GM12891 (cell line): ENCODE results near the gene ANK2.
"Not testable (repeated sequence)": the region's sequence is repeated elsewhere in the genome, so short reads cannot be mapped to it uniquely, and the experiment has no call there.

ENCODE experiments used
- DNase-seq: peaks from one replicate; pipeline ENCODE4 v3.0.0; 2011; ENCODE audit warnings: low spot score; ENCODE audit not compliant: insufficient read length
- FAIRE-seq: peaks from 2 replicates; lab custom pipeline; 2011; peaks lifted over from hg19 to GRCh38; lab: Jason Lieb, UNC
- PAX5 ChIP-seq: IDR thresholded peaks from 2 replicates; pipeline ENCODE4 v1.6.1; 2011; ENCODE audit warnings: low read length, moderate library complexity, mild to moderate bottlenecking; ENCODE audit not compliant: insufficient read depth, severe bottlenecking
- POLR2A ChIP-seq: IDR thresholded peaks from 2 replicates; pipeline ENCODE4 v1.6.1; 2011; ENCODE audit warnings: low read depth, low read length, control low read depth
- POLR2AphosphoS5 ChIP-seq: IDR thresholded peaks from 2 replicates; pipeline ENCODE4 v1.6.1; 2011; ENCODE audit warnings: low read depth, low read length, control low read depth
- POU2F2 ChIP-seq: IDR thresholded peaks from 2 replicates; pipeline ENCODE4 v1.6.1; 2011; ENCODE audit warnings: low read depth, mild to moderate bottlenecking, control low read depth, low read length, moderate library complexity
- SPI1 ChIP-seq: IDR thresholded peaks from 2 replicates; pipeline ENCODE4 v1.6.1; 2011; ENCODE audit warnings: low read depth, low read length, control low read depth
- TAF1 ChIP-seq: IDR thresholded peaks from 2 replicates; pipeline ENCODE4 v1.6.1; 2011; ENCODE audit warnings: low read depth, low read length, control low read depth

Gene ANK2

DNA sequence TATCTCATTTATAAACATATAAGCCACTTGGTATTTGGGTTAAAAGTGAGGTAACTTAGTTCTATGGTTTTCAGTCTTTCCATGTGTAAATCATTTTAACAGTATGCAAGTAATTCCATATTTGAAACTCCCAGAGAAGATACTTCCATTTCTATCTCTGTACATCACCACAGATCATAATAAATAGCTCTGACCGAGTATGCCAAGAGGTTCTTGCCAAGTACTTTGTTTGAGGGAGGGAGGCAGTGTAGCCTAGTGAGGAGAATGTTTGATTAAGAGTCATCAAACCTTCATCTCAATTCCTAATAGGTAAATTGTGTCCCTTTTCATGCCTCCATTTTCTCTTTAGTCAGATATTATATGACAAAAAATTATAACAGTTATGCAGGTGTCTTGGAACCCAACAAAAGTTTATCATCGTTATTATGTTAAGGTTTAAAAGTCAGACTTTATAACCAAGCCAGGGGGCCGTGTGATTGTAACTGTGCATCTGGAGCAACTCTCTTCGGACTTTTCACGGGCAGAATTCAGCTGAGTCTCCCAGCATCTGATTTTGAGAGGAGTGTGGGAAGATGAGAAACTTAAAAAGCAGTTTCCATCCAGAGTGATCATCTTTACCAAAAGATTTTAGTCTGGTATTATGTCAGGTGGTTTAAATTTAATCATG, 123.8 kb downstream of the ANK2 start:
- DNase-seq = no peak
- TF ChIP-seq POU2F2 = no peak
- TF ChIP-seq SPI1 = no peak
- no peak for TF ChIP-seq POLR2A
- TF ChIP-seq POLR2AphosphoS5 = no peak
- no peak for TF ChIP-seq TAF1
- no peak for TF ChIP-seq PAX5
- FAIRE-seq = no peak

DNA sequence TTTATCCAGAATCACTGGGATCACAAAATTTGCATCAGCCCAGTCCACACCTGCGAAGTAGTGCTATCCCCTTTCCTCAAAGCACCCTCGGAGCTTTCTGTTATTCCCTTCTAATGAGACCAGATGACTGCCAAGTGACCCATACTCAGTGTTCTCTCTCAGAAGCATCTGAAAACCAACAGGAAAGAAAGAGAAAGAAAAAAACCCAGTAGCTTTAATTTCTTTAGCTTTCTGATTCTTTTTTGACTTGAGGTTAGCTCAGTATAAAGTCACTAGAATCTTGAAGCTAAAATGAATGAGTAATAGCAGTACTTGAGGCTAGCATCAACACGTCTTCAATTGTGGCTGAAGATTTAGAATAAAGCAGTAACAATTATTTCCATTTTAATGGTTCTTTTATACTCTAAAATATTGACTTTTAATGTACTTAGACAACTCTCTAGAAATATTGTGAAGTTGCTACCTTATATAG, 124.4 kb downstream of the ANK2 start:
- TF ChIP-seq TAF1 (no peak), PAX5 (no peak), POLR2A (no peak), POLR2AphosphoS5 (no peak), POU2F2 (no peak), SPI1 (no peak)
- no peak for FAIRE-seq
- DNase-seq = no peak

GRCh38 chr4:113179091-113179490, 129.6 kb downstream of the ANK2 start:
- FAIRE-seq (no peak), DNase-seq (no peak)
- TF ChIP-seq POLR2A = no peak

DNA sequence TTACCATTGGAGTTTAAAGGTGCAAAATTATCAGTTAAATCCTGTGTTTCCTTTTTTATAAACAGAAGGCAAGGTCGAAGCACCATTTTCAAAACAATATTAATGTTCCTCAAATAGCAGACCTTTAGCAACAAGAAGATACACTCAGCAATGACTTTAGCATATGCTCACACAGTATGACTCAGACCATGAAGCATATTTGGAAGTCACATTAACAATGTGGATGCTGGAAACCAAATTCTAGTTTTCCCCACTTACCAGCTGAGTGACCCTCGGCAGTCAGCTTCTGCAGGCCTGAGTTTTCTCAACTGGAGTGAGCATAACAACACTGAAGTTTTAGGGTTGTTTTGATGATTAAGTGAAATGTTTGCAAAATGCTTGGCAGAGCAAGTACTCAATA, 130.5 kb downstream of the ANK2 start:
- no peak for DNase-seq
- FAIRE-seq = no peak
- TF ChIP-seq POLR2AphosphoS5 (no peak), POLR2A (no peak), POU2F2 (no peak), SPI1 (no peak), TAF1 (no peak), PAX5 (no peak)

DNA sequence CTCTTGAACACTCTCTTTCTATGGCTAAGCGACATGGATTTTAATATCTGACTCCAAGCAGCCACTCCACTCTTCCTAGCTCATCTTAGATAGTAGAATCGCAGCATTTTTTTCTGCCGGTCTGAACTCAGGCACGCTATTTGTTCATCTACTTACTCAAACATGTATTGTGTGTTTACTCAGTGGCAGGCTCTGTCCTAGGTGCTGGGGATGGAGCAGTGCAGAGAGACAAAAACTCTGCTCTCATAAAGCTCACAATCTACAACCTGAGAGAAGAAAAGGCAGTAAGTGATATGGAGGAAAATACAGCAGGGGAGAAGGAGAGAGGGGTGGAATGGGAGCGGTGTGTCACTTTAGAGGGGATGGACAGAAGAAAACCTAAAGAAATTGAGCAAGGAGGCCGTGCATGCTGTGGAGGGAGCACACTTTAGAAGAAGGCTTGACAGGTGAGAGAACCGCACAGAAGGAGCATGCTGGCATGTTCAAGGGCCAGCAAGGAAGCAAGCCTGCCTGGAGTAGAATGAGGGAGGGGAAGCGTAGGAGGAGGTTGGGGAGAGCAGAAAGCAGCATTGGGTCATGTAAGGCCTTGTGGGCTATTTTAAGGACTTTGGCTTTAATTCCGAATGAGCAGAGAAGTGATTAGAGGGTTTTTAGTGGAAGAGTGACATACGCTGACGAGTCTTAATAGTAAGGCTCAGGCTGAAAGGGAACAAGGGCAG, 132.0 kb downstream of the ANK2 start:
- TF ChIP-seq SPI1 (no peak), PAX5 (no peak)
- FAIRE-seq (no peak), DNase-seq (no peak)

GRCh38 chr4:113183032-113183605, 133.7 kb downstream of the ANK2 start:
- TF ChIP-seq SPI1 (no peak), POLR2AphosphoS5 (no peak), POLR2A (no peak), PAX5 (no peak), TAF1 (no peak), POU2F2 (no peak)
- FAIRE-seq = no peak

DNA sequence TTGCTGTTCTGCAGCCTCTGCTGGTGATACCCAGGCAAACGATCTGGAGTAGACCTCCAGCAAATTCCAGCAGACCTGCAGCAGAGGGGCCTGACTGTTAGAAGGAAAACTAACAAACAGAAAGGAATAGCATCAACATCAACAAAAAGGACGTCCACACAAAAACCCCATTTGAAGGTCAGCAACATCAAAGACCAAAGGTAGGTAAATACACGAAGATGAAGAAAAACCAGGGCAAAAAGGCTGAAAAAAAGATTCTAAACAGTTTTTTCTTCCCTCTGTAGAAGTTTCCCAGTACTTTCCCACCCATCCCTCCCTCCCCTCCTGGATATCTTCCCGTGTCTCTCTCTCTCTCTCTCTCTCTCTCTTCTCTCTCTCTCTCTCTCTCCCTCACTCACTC, 136.8 kb downstream of the ANK2 start:
- DNase-seq, FAIRE-seq: not testable (repeated sequence)

More at GRCh38 chr4:113183032-113183605, 133.7 kb downstream of the ANK2 start:
- no peak for DNase-seq

DNA sequence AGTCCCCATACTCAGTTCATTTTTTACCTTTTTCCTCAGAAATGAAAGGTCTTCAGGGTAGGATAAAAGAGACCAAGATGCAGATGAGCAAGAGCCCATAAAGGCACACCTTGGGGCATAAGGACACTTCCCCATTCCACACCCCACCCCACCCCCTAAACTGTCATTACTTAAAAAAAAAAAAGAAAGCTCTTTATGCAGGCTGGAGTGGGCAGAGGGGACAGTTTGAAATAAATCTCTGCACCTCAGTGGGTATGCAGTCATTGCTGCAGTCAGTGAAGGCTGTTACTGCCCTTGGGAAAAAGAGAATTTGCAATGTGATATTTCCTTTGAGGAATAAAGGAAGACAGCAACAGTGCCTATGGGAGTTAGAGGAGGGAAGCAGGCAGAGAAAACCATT, 137.5 kb downstream of the ANK2 start:
- TF ChIP-seq SPI1 (no peak), POLR2A (no peak), PAX5 (no peak), POU2F2 (no peak), TAF1 (no peak), POLR2AphosphoS5 (no peak)
- FAIRE-seq = no peak
- no peak for DNase-seq

DNA sequence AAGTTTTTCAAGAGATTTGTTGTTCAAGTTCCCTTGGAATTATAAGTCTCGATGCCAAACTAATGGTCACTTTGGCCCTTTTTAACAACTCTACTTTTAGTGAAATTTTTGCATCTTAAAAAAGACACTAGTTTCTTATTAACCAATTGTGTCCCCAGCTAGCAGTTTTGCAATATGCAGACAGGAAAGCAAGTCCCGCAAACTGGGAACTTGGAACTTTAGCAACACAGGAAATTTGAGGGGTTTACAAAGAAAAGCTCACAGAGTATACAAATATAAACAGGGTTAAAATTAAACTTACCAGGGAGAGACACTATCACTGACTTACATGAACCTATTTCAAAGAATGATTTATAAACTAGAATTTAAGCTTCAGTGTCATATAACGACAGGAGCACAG, 137.9 kb downstream of the ANK2 start:
- no peak for TF ChIP-seq POLR2AphosphoS5
- TF ChIP-seq POU2F2 = no peak
- TF ChIP-seq TAF1 = no peak
- no peak for TF ChIP-seq POLR2A
- DNase-seq (no peak), FAIRE-seq (no peak)

DNA sequence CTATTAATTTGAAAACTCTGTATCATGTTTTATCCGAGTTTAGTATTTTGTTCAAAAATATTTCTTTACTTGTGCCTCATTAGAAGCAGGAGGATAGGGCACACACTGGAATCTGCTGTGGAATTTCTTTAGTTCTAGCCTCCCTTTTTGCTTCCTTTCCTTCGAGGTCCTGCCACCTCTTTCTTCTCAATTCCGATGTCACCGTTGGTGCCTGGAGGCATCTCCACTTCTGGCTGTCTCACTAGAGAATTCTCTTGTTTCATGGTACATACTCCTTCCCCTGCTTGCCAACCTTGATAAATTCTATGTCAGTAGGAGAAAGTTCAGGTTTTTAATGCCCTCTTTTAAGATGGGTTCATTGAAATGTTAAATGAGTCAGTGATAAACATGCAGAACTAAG, 140.1 kb downstream of the ANK2 start:
- DNase-seq (no peak), FAIRE-seq (no peak)
- TF ChIP-seq POLR2AphosphoS5 (no peak), TAF1 (no peak), POU2F2 (no peak), PAX5 (no peak)
